ENCODE results near the gene STK10.

Gene STK10

DNA sequence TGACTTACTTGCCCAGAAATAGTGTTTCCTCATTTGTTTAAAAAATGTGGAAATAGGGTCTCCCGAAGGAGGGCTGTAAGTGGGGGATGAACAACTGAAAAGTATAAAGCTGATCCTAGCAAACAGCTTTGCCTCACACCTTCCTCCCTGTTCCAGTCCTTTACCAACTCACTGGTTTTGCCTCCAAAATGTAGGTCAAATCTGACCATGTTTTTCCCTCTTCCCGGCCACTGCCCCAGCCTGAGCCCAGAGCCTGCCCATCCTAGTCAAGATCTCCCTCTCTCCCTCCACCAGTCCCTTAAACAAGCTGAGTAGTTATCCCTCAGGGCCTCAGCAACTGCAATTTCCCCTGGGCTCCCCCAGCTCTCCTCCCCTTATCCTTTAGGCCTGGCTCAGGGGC is 99.2 kb downstream of the STK10 start:
- DNase-seq (ENCODE audit: low read depth in 2 of 2) = no peak

GRCh38 chr5:172086194-172086975 is 101.6 kb downstream of the STK10 start:
- DNase-seq (ENCODE audit: low read depth in 2 of 2) = no peak

DNA sequence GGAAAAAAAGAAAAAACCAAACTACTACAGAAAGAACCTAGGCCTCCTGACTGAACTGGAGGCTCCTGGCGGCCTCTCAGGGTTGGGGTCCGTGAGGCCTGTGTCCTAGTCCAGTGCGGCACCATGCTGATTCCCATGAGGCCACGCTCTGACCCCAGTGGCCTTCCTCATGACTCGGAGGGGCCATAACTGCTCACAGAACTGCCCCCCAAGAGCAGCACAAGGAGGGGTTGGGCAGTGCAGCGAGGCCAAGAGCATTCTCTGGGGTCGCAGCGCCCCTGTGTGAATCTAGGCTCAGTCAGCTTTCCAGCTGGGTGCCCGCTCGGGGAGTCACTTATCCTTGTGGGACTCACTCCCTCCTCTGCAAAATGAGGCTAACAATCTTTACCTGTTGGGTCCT is 102.3 kb downstream of the STK10 start:
- DNase-seq (ENCODE audit: low read depth in 2 of 2) = no peak

DNA sequence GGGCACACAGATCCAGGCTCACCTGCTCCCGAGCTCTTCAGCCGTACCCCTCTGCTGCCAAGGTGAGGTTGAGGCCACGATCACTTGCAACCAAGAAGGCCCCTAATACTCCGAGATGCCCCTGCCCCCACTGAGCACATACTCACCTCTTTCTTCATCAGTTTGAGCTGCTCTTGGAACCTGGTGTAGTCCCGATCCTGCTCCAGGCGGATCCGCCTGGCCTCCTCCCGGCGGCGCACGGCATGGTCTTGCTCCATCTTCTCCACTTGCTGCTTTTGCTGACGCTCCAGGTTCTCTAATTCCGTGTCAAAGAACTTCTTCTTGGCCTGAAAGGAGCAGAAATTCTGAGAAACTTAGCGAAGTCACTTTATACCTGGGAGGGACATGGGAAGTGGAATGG is 105.8 kb downstream of the STK10 start:
- no peak for DNase-seq (ENCODE audit: low read depth in 2 of 2)

DNA sequence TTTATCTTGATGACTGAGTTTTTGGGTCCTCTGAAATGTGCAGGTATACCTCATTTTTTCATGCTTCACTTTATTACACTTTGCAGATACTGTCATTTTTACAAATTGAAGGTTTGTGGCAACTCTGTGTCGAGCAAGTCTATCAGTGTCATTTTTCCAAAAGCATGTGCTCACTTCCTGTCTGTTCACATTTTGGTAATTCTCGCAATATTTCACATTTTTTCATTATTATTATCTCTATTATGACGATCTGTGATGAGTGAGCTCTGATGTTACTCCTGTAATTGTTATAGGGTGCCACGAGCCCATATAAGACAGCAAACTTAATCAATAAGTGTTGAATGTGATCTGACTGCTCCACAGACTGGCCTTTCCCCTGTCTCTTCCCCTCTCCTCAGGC is 108.1 kb downstream of the STK10 start:
- DNase-seq (ENCODE audit: low read depth in 2 of 2) = no peak

DNA sequence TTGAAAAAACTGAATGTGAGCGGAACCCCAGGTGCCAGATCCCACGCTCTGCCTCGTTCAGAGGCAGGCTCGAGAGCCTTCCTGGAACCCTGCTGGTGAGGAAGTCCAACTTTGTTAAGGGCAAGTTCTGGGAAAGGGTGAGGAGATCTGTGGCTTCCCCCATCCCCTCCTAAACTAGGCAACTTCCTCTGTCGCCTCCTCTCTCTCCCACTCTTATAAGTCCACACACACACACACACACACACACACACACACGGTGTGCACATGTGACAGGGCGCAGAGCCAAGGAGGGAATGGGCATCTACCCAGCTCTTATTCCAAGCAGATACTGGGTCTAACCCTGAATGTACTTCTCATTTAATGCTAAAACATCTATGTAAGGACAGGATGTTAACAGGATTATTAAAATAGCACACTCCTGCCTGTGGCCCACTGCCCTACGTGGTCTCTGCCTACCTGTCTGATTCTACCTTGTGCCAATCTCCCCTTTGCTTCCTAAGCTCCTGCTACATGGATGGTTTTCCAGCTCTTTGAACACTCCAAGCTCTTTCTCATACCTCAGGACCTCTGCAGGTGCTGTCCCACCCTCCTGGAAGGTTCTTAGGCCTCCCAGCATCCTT is 109.2 kb downstream of the STK10 start:
- DNase-seq (ENCODE audit: low read depth in 2 of 2) = no peak

GRCh38 chr5:172077664-172078425 is 110.2 kb downstream of the STK10 start:
- no peak for DNase-seq (ENCODE audit: low read depth in 2 of 2)

DNA sequence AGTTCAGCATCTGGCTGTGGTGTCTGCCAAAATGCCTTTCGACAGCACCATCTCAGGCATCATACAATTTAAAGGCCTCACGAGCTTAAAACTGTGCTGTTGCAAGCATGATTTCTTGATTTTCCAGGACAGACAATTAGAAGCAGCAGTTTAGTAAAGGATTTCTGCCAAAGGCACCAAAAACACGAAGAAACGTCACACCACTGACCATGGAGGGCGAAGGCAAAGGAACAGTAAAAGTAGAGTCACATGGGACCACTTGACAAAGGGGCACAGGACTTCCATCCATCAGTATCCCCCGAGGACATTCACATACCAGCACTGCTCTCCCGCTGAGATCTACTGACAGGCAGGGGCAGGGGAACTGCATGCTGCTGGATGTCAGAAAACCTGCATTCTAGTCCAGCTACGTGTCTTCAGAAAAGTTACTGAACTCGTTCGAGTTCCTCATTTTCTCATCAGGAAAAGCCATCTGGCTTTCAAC is 111.2 kb downstream of the STK10 start:
- no peak for DNase-seq (ENCODE audit: low read depth in 2 of 2)

- DNase-seq (ENCODE audit: low read depth in 2 of 2) = no peak
Observed at GRCh38 chr5:172075656-172076055, 112.4 kb downstream of the STK10 start.

- DNase-seq (ENCODE audit: low read depth in 2 of 2) = no peak
Observed at GRCh38 chr5:172074896-172075295, 113.1 kb downstream of the STK10 start.

- DNase-seq (ENCODE audit: low read depth in 2 of 2) = no peak
Observed at GRCh38 chr5:172071309-172071875, 116.6 kb downstream of the STK10 start.

DNA sequence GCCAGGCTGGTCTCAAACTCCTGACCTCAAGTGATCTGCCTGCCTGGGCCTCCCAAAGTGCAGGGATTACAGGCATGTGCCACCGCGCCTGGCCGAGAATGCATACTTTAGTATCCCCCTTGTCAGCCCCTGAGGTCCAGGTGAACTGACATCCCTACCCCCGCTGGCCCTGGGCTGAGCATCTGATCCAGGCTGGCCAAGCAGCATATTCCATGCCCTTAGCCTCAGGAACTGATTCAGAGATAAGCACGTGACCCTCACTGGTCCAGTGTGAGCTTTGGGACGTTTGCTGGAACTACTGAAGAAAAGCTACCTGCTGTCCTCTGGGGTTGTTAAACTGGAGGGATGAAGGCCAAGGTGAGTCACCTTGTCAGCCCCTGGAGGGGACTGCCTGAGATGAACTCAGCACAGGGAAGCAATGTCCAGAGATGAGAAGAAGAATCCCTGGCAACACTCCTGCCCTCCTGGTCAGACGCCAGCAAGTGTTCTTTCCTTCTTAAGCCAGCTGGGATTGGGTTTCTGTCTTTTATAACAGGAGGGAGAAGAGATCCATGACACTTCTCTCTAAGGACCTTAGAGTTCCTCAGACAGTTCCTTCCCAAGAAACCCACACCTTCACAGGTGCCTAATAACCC is 122.5 kb downstream of the STK10 start:
- no peak for DNase-seq (ENCODE audit: low read depth in 2 of 2)

- DNase-seq (ENCODE audit: low read depth in 2 of 2) = no peak
Observed at GRCh38 chr5:172064766-172065165, 123.3 kb downstream of the STK10 start.

GRCh38 chr5:172064358-172064757 is 123.7 kb downstream of the STK10 start:
- no peak for DNase-seq (ENCODE audit: low read depth in 2 of 2)

DNA sequence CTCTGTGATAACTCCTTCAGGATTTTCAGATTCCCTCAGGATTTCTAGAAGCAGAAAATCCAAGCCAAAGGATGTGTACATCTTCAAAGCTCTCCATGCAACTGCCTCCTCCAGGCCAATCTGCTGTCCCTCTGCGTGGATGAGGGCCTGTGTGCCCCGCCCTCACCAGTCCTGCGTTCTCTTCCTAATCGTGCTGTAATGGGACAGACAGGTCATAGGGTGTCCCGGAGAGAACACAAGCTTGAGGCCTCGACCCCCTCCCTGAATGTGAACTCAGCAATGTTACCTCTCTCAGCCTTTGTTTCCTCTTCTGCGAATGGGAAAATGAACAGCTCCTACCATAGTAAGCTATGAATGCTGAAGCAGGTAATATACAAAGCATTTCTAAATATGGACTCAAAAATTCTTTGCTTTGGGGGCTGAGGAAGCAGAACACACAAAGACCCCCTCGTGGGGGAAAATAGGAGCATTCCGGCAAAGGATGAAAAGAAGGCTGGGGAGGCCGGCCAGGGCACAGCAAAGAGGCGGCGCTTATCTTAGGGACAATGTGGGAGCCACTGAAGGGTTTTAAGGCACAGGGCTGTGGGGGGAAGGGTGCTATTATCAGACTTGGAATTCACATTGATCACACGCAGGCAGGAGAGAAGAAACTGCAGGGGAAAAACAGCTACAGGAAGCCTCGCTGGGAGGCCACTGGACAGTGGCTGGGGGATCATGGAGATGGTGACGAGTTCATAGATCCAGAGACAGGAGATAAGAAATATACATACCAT is 124.4 kb downstream of the STK10 start:
- no peak for DNase-seq (ENCODE audit: low read depth in 2 of 2)

- DNase-seq (ENCODE audit: low read depth in 2 of 2) = no peak
Observed at GRCh38 chr5:172059661-172060100, 128.3 kb downstream of the STK10 start.

DNA sequence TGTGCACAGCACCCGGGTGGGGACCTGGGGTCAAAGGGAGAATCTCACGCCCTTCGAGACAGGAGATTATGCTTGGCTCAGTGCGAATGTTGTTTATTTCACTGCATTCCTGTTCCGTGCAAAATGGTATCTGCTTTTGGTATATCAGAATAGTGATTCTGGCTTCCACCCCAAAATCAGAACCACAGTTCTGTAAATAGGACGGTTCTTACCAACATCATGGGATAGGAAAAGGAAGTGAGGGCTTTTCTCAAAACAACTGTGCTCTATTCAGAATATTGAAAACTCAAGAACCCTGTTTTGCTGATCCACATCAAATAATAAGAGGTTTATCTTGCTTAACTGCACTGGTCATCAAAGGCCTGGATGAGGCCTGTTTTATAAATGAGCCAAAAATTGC is 129.9 kb downstream of the STK10 start:
- no peak for DNase-seq (ENCODE audit: low read depth in 2 of 2)

- no peak for DNase-seq (ENCODE audit: low read depth in 2 of 2)
Observed at GRCh38 chr5:172055996-172056395, 132.0 kb downstream of the STK10 start.

GRCh38 chr5:172055421-172055820 is 132.6 kb downstream of the STK10 start:
- DNase-seq (ENCODE audit: low read depth in 2 of 2) = no peak

- no peak for DNase-seq (ENCODE audit: low read depth in 2 of 2)
Observed at GRCh38 chr5:172054611-172055153, 133.3 kb downstream of the STK10 start.

All from stimulated activated CD8-positive, alpha-beta memory T cell treated with anti-CD3 and anti-CD28 coated beads, Interleukin-7, amount 100 ng/mL, for 1 hour (primary cell).